GM23338 (cell line): ENCODE results near the gene S100PBP.

Source experiments
- CREB1 ChIP-seq: fragments of 250-450 bp; sonication (Bioruptor Pico); IDR thresholded peaks from 2 replicates; pipeline ENCODE4 v1.5.0; 2020; ENCODE audit warnings: low read depth, mild to moderate bottlenecking, moderate library complexity
- CTCF ChIP-seq, 2 experiments: fragments of 200-600 bp in 1 of 2; sonication (generic) in 1 of 2; conservative IDR thresholded peaks; 2 replicates each; pipeline versions ENCODE4 v1.5.1 to v1.6.1; 2016 to 2017; ENCODE audit warnings: antibody characterized with exemption in 2 of 2, low read depth in 2 of 2, mild to moderate bottlenecking in 2 of 2, moderate library complexity in 1 of 2
- EZH2 ChIP-seq: fragments of 200-600 bp; sonication (generic); IDR thresholded peaks from one replicate; pipeline ENCODE4 v1.8.0; 2017; ENCODE audit warnings: antibody characterized with exemption, mild to moderate bottlenecking, low read depth; ENCODE audit not compliant: unreplicated experiment
- JUNB ChIP-seq: IDR thresholded peaks from one replicate; pipeline ENCODE4 v1.6.1; 2016; ENCODE audit warnings: antibody characterized with exemption; ENCODE audit not compliant: unreplicated experiment
- POLR2AphosphoS5 ChIP-seq: IDR thresholded peaks from 2 replicates; pipeline ENCODE4 v1.6.1; 2016; ENCODE audit warnings: antibody characterized with exemption, low read depth
- REST ChIP-seq: IDR thresholded peaks from one replicate; pipeline ENCODE4 v1.6.1; 2018; ENCODE audit warnings: antibody characterized with exemption; ENCODE audit not compliant: unreplicated experiment
- STAT1 ChIP-seq: IDR thresholded peaks from one replicate; pipeline ENCODE4 v1.6.1; 2016; ENCODE audit warnings: antibody characterized with exemption; ENCODE audit not compliant: unreplicated experiment
- ZNF331 ChIP-seq: fragments of 250-450 bp; sonication (Bioruptor Pico); IDR thresholded peaks from 2 replicates; pipeline ENCODE4 v1.5.0; 2020; ENCODE audit warnings: low read depth, mild to moderate bottlenecking, moderate library complexity

GRCh38 chr1:32903991-32904785 lies 86.7 kb downstream of the S100PBP start:
- TF ChIP-seq POLR2AphosphoS5 = no peak
- TF ChIP-seq EZH2 = no peak
- TF ChIP-seq CTCF (conservative IDR thresholded peaks at IDR 0.05; ENCODE audit: low read depth in 2 of 2) = no peak
- no peak for TF ChIP-seq JUNB
- no peak for TF ChIP-seq REST
- TF ChIP-seq CREB1 = no peak
- TF ChIP-seq STAT1 = no peak
- no peak for TF ChIP-seq ZNF331 (CRISPR knock-in tag)
